K562 (cell line): ENCODE results near the gene IFI6. TPM values are rescaled to one million over a fixed set of nuclear protein-coding genes. Genes with fewer than 3 reads are reported as not detected.
A peak's percentile ranks its signal among the peaks of the same experiment; 100 is the strongest.

ENCODE experiments used
- CBX2 ChIP-seq: fragments of 200-600 bp; sonication (generic); IDR thresholded peaks from one replicate; pipeline ENCODE4 v1.6.1; 2012; ENCODE audit warnings: mild to moderate bottlenecking, low read length, inconsistent platforms; ENCODE audit not compliant: insufficient read depth, poor library complexity, severe bottlenecking
- CBX3 ChIP-seq, 2 experiments: IDR thresholded peaks; 1 replicate in 1 of 2; 2 replicates in 1 of 2; pipeline ENCODE4 v1.6.1; 2012; ENCODE audit warnings: inconsistent platforms in 2 of 2, low read length in 2 of 2, borderline replicate concordance in 1 of 2, control low read depth in 1 of 2
- FOXA3 ChIP-seq, 2 experiments: fragments of 450-650 bp in 1 of 2; sonication (generic) in 1 of 2; formaldehyde crosslinking; IDR thresholded peaks in 1 of 2; conservative IDR thresholded peaks in 1 of 2; 2 replicates each; pipeline versions ENCODE4 v1.4.0 to v1.8.0; 2020 to 2022; ENCODE audit warnings: mild to moderate bottlenecking in 2 of 2, missing genetic modification reagents in 1 of 2
- HNRNPUL1 ChIP-seq: fragments of 200-400 bp; formaldehyde crosslinking; IDR thresholded peaks from 2 replicates; pipeline ENCODE4 v1.6.1; 2017; ENCODE audit warnings: low read length
- KLF1 ChIP-seq: fragments of 450-650 bp; IDR thresholded peaks from 2 replicates; pipeline ENCODE4 v1.6.1; 2016; ENCODE audit warnings: missing genetic modification characterization, missing compliant biosample characterization
- LCOR ChIP-seq: sonication (generic); formaldehyde crosslinking; IDR thresholded peaks from 2 replicates; pipeline ENCODE4 v1.8.0; 2022; ENCODE audit warnings: mild to moderate bottlenecking, missing genetic modification reagents
- PPARD ChIP-seq: fragments of 250-450 bp; sonication (Bioruptor Pico); IDR thresholded peaks from 2 replicates; pipeline ENCODE4 v1.8.0; 2022; ENCODE audit warnings: inconsistent platforms, mild to moderate bottlenecking, moderate library complexity
- RBFOX2 ChIP-seq: fragments of 200-400 bp; formaldehyde crosslinking; IDR thresholded peaks from 2 replicates; pipeline ENCODE4 v1.6.1; 2017; ENCODE audit warnings: low read depth, mild to moderate bottlenecking, low read length, moderate library complexity
- RBM39 ChIP-seq: fragments of 200-400 bp; formaldehyde crosslinking; optimal IDR thresholded peaks from 2 replicates; pipeline ENCODE3; 2018; ENCODE audit warnings: low read depth, low read length
- RUNX1 ChIP-seq: sonication (generic); IDR thresholded peaks from 2 replicates; pipeline ENCODE4 v1.6.1; 2016; ENCODE audit warnings: antibody characterized with exemption, low read depth
- SAFB2 ChIP-seq: fragments of 200-400 bp; formaldehyde crosslinking; IDR thresholded peaks from 2 replicates; pipeline ENCODE4 v1.6.1; 2018; ENCODE audit warnings: borderline replicate concordance, low read length, low read depth, moderate library complexity; ENCODE audit not compliant: severe bottlenecking
- ZNF224 ChIP-seq: sonication (generic); formaldehyde crosslinking; IDR thresholded peaks from 2 replicates; pipeline ENCODE4 v1.8.0; 2022; ENCODE audit warnings: mild to moderate bottlenecking, missing genetic modification reagents
- polyA plus RNA-seq, 8 experiments: library from polyadenylated mRNA; depleted of rRNA in 4 of 8; stranded (reverse) in 5 of 8; unstranded in 3 of 8; fragments of >200 nt; fragmentation: Nextera tagmentation in 2 of 8; fragmentation: Illumina TruSeq in 1 of 8; extraction: Ambion mirVana in 2 of 8; extraction: Trizol in 1 of 8; gene quantifications; 2 replicates each; pipeline versions ENCODE4 v1.2.1 to v1.2.3, GENCODE V29; 2011 to 2014; ENCODE audit warnings: inconsistent platforms in 1 of 8, missing spikeins in 1 of 8
- total RNA-seq, 7 experiments: library from RNA; depleted of rRNA in 6 of 7; stranded (reverse); fragments of >200 nt in 6 of 7; fragmentation: Illumina TruSeq in 2 of 7; extraction: Trizol in 2 of 7; gene quantifications; 2 replicates each; pipeline versions ENCODE4 v1.2.1 to v1.2.3, GENCODE V29; 2011 to 2021; ENCODE audit warnings: low replicate concordance in 1 of 7
- TF ChIP-seq, protein P1 (sequence below): sonication (generic); formaldehyde crosslinking; IDR thresholded peaks from 2 replicates; pipeline ENCODE4 v1.5.0; 2020; ENCODE audit warnings: missing genetic modification reagents
- TF ChIP-seq, protein P2 (sequence below): fragments of 450-650 bp; IDR thresholded peaks from 2 replicates; pipeline ENCODE4 v1.6.1; 2016; ENCODE audit warnings: antibody characterized with exemption
- TF ChIP-seq, protein P3 (sequence below), 2 experiments: fragments of 450-650 bp; IDR thresholded peaks; 2 replicates each; pipeline ENCODE4 v1.6.1; 2016
- TF ChIP-seq, protein P4 (sequence below): sonication (generic); formaldehyde crosslinking; IDR thresholded peaks from 2 replicates; pipeline ENCODE4 v1.8.0; 2022; ENCODE audit warnings: mild to moderate bottlenecking, missing genetic modification reagents
- TF ChIP-seq, protein P5 (sequence below), 2 experiments: fragments of 450-650 bp; conservative IDR thresholded peaks; 2 replicates each; pipeline ENCODE4 v1.6.1; 2017; ENCODE audit warnings: mild to moderate bottlenecking in 2 of 2, moderate library complexity in 2 of 2

The IFI6 gene
- total and polyA plus RNA-seq, 9 of the 15 experiments (the other 6 are each of a cell fraction or from before 2014, with no cell fraction given) = 0.17 to 4.5 (median 2.2) TPM

DNA sequence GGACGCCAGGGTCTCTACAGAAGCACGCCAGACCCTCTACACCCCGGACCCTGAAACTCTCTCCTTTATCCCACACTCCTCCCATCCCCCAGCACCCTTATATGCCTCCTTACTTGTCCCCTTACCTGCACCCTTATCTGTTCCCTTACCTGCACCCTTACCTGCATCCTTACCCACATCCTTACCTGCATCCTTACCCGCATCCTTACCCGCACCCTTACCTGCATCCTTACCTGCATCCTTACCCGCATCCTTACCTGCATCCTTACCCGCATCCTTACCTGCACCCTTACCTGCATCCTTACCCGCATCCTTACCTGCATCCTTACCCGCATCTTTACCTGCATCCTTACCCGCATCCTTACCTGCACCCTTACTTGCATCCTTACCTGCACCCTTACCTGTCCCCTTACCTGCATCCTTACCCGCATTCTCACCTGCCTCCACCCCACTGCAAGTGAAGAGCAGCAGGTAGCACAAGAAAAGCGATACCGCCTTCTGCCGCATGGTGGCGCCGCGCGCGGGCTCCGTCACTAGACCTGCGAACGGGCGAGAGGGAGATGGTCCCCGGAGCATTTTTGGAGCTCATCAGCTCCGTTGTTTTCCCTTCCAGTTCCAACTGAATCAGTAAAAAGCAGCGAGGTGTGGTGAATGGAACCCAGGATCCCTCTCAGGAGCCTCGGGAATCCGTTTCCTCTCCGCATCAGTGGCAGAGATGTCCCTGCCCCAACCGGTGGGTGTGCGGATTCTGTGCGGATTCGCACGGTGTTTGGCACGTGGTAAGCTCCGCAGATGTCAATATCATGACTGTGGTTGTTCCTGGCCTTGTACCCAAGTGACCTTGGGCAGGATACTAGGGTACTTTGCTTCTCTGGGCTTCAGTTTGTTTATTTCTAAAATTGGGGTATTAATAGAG lies 2.9 kb downstream of the IFI6 start (continued):
- TF ChIP-seq RBM39 (peak; percentile 32), KLF1 (tag) (no peak), PPARD (CRISPR knock-in tag) (no peak), SAFB2 (no peak), HNRNPUL1 (no peak), RUNX1 (0 out of 2 replicates have a peak, but pooled peaks have one; percentile 28), CBX3 (IDR thresholded peaks at IDR 0.05; ENCODE audit: borderline replicate concordance in 1 of 2, low read length in 2 of 2) (0 out of 3 replicates have a peak, but pooled peaks of 1 of the 2 experiments have one; percentile 24), ZNF224 (CRISPR knock-in tag) (peak; percentile 76; the same call in 1 of the 2 replicates), CBX2 (no peak), FOXA3 (CRISPR knock-in tag; conservative IDR thresholded peaks at IDR 0.05 in 1 of 2, IDR thresholded peaks at IDR 0.05 in 1 of 2) (peak in 1 of 2 experiments; percentile 49; a peak in 1 of 4 replicates), LCOR (CRISPR knock-in tag) (peak; percentile 18; the same call in 1 of the 2 replicates), RBFOX2 (peak; percentile 34; the same call in 1 of the 2 replicates)
- TF ChIP-seq, protein P1, sequence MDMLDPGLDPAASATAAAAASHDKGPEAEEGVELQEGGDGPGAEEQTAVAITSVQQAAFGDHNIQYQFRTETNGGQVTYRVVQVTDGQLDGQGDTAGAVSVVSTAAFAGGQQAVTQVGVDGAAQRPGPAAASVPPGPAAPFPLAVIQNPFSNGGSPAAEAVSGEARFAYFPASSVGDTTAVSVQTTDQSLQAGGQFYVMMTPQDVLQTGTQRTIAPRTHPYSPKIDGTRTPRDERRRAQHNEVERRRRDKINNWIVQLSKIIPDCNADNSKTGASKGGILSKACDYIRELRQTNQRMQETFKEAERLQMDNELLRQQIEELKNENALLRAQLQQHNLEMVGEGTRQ (CRISPR knock-in tag) = peak; percentile 49
- TF ChIP-seq, protein P2, sequence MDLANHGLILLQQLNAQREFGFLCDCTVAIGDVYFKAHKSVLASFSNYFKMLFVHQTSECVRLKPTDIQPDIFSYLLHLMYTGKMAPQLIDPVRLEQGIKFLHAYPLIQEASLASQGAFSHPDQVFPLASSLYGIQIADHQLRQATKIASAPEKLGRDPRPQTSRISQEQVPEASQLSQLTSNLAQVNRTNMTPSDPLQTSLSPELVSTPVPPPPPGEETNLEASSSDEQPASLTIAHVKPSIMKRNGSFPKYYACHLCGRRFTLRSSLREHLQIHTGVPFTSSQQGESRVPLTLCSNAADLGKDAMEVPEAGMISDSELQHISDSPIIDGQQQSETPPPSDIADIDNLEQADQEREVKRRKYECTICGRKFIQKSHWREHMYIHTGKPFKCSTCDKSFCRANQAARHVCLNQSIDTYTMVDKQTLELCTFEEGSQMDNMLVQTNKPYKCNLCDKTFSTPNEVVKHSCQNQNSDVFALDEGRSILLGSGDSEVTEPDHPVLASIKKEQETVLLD = peak; percentile 46; the same call in 1 of the 2 replicates
- TF ChIP-seq, protein P3, sequence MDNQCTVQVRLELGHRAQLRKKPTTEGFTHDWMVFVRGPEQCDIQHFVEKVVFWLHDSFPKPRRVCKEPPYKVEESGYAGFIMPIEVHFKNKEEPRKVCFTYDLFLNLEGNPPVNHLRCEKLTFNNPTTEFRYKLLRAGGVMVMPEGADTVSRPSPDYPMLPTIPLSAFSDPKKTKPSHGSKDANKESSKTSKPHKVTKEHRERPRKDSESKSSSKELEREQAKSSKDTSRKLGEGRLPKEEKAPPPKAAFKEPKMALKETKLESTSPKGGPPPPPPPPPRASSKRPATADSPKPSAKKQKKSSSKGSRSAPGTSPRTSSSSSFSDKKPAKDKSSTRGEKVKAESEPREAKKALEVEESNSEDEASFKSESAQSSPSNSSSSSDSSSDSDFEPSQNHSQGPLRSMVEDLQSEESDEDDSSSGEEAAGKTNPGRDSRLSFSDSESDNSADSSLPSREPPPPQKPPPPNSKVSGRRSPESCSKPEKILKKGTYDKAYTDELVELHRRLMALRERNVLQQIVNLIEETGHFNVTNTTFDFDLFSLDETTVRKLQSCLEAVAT (IDR thresholded peaks at IDR 0.05) = peak in 1 of 2 experiments; percentile 60; a peak in 1 of 4 replicates
- TF ChIP-seq, protein P4, sequence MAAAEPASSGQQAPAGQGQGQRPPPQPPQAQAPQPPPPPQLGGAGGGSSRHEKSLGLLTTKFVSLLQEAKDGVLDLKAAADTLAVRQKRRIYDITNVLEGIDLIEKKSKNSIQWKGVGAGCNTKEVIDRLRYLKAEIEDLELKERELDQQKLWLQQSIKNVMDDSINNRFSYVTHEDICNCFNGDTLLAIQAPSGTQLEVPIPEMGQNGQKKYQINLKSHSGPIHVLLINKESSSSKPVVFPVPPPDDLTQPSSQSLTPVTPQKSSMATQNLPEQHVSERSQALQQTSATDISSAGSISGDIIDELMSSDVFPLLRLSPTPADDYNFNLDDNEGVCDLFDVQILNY = 0 out of 2 replicates have a peak, but pooled peaks have one; percentile 5
- TF ChIP-seq, protein P5, sequence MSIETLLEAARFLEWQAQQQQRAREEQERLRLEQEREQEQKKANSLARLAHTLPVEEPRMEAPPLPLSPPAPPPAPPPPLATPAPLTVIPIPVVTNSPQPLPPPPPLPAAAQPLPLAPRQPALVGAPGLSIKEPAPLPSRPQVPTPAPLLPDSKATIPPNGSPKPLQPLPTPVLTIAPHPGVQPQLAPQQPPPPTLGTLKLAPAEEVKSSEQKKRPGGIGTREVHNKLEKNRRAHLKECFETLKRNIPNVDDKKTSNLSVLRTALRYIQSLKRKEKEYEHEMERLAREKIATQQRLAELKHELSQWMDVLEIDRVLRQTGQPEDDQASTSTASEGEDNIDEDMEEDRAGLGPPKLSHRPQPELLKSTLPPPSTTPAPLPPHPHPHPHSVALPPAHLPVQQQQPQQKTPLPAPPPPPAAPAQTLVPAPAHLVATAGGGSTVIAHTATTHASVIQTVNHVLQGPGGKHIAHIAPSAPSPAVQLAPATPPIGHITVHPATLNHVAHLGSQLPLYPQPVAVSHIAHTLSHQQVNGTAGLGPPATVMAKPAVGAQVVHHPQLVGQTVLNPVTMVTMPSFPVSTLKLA (conservative IDR thresholded peaks at IDR 0.05) = peak; percentile 85 to 89
